Cerebellar nuclear complex (tissue), 1 donor: ENCODE data around the gene PGP.

ENCODE experiments used
- DNase-seq, 2 experiments: peaks; one replicate each; lab custom pipeline; 2025; lab: John Stamatoyannopoulos, UW

Gene PGP

GRCh38 chr16:2163211-2163881 is 51.3 kb downstream of the PGP start:
- no peak for DNase-seq

GRCh38 chr16:2162676-2163118 is 51.9 kb downstream of the PGP start:
- DNase-seq = no peak

- DNase-seq = no peak
Measured at GRCh38 chr16:2161911-2162310, 52.7 kb downstream of the PGP start.
